NCI-H1417 treated with DMSO at 0.1 percent for 48 hours (cell line): ENCODE results near the gene CCDC187.
"Not testable (repeated sequence)": the region's sequence is repeated elsewhere in the genome, so short reads cannot be mapped to it uniquely, and the experiment has no call there.

Source experiments
- DNase-seq: peaks from one replicate; lab custom pipeline; 2025; lab: John Stamatoyannopoulos, UW

The CCDC187 gene

GRCh38 chr9:136326761-136327303 is 22.9 kb upstream of the CCDC187 start:
- no peak for DNase-seq

- DNase-seq = no peak
These were observed 22.3 kb upstream of the CCDC187 start for GRCh38 chr9:136326061-136326760.

- no peak for DNase-seq
These were observed 21.5 kb upstream of the CCDC187 start for GRCh38 chr9:136325358-136325757.

DNA sequence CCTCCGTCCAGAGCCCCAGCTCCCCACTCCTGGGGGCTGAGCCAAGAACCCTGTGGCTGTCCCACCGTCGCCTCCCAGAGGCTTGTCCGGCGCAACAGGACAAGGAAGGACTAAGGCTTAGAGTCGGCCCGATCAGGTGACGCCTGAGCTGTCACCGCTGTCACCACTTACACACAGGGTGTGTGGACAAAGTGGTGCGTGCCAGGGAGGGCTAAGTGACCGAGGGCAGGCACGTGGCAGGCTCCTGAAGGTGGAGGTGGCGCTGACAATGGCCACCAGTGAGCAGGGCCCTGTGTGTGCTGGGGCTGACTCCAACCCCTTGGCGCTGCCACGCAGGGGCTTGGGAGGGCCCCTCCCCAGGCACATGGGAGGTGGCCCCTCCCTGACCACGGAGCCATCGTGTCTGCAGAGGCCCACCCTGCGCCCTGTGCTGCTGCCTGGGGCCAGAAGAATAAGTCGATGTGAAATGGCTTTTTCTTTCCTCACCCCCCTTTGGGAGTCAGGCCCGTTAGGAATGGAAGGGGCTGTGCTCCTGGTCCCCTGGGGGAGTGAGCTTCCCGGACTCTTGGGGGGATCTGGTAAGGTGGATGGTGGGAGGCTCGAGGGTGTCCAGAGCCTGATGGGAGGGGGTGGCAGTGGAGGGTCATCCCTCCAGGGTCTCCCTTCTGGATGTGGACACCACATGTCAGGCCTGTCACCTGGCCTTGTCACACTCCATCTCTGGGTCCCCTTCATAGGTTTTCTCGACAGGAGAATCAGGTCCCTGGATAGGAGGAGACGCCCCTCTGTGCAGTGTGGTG is 20.8 kb upstream of the CCDC187 start:
- no peak for DNase-seq

DNA sequence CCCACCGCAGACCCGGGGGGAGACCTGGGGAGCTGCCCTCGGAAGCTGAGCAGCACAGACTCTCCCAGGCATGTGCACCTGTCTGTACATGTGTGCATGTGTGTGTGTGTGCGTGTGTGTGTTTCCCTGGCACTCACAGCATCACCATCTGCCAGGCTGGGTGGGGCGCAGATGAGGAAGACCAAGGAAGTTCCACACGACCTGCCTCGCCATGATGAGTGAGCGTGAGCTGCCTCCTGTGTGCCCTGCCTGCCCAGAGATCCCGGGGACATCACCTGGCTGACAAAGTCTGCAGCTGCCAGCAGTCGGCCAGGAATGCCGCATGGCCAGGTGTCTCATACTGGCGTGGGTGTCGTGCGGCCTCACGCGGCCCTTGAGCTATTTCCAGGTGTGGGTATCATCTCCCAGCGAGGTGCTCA is 19.5 kb upstream of the CCDC187 start:
- no peak for DNase-seq

DNA sequence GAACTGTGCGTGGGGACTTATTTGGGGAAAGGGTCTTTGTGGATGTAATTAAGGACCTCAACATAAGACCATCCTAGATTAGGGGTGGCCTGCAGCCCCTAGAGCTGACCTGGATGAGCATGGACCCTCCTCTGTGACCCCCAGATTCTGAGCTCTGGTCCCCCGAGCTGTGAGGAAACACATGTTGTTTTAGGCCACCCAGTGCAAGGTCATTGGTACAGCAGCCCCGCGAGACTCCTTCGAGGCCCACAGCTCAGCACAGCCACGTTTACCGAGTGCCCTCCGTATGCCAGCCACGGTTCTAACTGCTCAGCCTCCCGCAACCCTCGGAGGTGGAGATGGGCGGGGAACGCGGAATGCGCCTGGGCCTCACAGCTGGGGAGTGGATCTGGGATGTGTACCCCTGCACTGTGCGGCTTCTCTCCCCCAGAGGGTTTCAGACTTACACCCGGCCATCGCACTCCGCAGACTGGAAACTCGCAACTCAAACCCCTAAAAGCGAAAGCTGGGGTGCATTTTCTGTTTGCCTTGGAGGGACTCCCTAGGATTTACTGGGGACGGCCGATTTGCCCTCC is 18.9 kb upstream of the CCDC187 start:
- no peak for DNase-seq

GRCh38 chr9:136321561-136321960 is 17.7 kb upstream of the CCDC187 start:
- DNase-seq = no peak

- DNase-seq = not testable (repeated sequence)
These were observed 17.1 kb upstream of the CCDC187 start for GRCh38 chr9:136320972-136321371.

GRCh38 chr9:136319955-136320354 is 16.1 kb upstream of the CCDC187 start:
- not testable (repeated sequence) for DNase-seq

GRCh38 chr9:136319244-136319643 is 15.3 kb upstream of the CCDC187 start:
- not testable (repeated sequence) for DNase-seq

- no peak for DNase-seq
These were observed 14.9 kb upstream of the CCDC187 start for GRCh38 chr9:136318776-136319241.

- no peak for DNase-seq
These were observed 14.3 kb upstream of the CCDC187 start for GRCh38 chr9:136318111-136318775.

DNA sequence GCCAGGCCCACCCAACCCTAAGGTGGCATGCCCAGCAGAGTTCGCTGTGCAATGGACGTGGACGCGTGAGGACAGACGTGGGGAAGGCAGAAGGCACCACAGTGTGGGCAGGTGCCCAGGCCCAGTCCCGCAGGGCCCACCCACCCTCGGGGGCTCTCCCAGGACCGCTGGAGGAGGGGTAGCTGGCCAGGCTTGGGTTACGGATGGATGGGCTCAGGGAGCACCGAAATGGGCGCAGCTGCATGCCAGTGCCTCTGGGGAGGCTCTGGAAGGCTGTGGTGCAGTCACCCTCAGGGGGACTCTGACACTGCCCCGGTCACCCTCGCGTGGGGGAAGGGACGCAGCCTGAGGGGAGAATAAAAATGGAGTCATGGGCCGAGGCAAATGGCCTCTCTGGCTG is 13.8 kb upstream of the CCDC187 start:
- no peak for DNase-seq

- no peak for DNase-seq
These were observed 13.2 kb upstream of the CCDC187 start for GRCh38 chr9:136316896-136317676.

DNA sequence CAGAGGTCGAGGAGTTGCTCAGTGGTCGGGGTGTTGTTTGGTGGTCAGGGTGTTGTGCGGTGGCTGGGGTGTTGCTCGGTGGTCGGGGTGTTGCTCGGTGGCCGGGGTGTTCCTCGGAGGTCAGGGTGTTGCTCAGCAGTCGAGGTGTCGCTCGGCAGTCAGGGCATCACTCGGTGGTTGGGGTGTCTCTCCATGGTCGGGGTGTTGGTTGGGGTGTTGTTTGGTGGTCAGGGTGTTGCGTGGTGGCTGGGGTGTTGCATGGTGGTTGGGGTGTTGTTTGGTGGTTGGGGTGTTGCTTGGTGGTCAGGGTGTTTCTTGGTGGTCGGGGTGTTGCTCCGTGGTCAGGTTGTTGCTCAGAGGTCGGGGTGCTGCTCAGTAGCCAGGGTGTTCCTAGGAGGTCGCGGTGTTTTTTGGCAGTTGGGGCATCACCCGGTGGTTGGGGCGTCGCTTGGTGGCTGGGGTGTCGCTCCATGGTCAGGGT is 12.4 kb upstream of the CCDC187 start:
- DNase-seq = no peak

DNA sequence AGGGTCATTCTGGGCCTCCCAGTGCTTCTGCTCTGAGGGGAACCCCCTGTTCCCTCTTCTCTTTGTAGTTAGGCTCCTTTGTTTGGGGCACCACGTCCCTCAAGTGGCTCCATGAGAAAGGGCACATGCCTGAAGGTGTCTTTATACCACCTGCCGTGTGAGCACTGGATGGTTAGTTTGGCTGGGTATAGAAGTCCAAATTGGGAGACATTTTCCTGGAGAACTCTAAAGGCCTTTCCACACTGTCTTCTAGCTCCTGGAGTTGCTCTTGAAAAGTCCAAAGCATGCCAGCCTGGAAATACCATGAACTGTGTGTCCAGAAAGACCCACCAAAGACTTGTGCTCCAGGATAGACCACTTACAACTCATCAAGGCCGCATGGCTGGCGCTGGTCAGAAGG is 11.1 kb upstream of the CCDC187 start:
- no peak for DNase-seq

DNA sequence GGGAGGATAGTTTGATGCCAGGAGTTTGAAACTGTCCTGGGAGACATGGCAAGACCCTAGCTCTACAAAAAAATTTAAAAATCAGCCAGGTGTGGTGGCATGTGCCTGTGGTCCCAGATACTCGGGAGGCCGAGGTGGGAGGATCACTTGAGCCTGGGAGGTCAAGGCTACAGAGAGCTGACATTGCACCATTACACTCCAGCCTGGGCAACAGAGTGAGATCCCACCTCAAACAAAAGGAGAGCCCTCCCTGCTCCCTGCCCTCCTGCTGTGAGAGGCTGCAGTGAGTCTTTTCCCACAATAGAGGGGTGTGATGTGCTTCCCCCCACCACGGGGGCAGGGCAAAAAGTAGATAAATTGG is 10.1 kb upstream of the CCDC187 start:
- no peak for DNase-seq

GRCh38 chr9:136313111-136314055 is 9.5 kb upstream of the CCDC187 start:
- DNase-seq = no peak

GRCh38 chr9:136312436-136312835 is 8.5 kb upstream of the CCDC187 start:
- no peak for DNase-seq

- DNase-seq = no peak
These were observed 8.1 kb upstream of the CCDC187 start for GRCh38 chr9:136312009-136312375.
